GM19351 (cell line): Measurements from ENCODE around the gene CCDC201.

Experiments used
- ATAC-seq: cut with Tn5 transposase; IDR thresholded peaks from one replicate; pipeline ENCODE4 v1.9.1; 2021; ENCODE audit warnings: mild to moderate bottlenecking, moderate library complexity; ENCODE audit not compliant: unreplicated experiment

The CCDC201 gene, protein sequence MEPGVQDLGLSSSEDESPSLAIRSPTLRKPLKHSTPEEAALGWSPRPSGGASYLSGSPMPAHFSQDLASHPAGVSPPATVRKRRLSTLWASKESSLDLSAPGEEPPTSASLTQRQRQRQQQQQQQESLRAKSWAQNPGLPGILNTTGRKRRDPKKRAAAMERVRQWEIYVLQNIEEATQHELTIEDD

DNA sequence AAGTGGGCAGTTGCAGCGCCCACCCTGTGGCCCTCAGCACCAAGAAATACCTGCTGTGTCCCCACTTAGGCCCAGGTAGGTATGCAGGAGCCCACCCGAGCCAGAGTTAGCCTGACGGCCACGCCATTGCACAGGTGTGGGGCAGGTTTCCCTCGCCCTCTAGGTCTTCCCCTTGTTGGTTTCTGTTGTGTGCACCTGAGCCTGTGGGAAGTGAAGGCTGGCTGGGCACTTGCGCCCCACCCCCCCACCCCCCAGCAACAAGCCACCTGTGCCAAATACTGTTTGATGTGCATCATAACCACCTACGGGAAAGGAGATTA lies at the start of gene CCDC201:
Gene CCDC201, minus strand, starts transcription at position 48 of the 320 bp plus-strand sequence. CDS start 75 bp downstream, outside the sequence.
- ATAC-seq: no peak

DNA sequence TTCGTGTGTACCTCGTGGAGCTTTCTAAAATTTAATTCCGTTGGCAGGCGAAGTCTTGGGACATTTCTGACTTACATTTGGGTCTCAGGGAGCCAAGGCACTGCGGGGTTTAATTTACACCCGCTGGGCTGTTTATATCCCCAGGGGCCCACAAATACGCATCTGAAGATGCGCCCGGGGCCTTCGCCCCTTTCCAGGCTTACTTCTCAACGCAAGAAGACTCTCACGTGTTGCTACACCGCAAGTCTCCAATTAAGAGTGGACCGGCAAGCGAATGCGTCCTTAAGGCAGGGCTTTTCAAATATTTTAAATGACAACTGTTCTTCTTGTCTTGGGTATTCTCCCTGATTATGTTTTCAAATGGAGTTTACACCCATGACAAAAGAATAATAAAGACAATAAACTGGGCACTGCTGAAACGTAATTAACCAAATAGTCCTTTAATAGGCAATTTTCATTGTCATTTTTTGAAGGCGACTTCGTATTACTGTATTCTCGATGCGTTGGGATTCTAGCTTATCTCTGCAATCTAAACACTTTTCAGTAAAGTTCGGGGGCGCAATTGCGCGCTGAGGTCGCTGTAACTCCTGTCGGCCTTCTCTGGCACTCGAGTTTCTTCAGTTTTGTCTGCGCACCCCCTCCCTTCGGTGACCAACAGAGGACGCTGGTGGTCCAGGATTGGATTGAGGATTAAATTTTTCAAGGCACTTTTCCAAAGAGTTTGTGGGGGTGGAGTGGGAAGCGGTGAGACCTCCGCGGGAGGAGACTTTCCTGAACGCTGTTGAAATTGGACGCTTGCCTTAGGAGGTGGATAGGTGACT lies 49.0 kb upstream of the CCDC201 start:
- no peak for ATAC-seq

DNA sequence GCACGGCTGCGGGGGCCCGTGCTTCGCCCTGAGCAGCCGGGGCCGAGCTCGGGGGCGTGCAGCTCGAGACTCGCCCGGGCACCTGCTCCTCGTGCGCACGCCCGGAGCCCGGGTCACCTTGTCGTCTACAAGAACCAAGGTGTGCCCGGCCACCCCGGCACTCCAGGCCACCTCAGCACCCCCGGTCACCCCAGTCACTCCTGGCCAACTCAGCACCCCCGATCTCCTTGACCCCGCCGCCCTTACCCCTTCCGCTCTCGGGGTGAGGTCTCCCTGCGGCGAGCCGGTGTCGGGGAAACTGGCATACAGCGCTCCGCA lies 48.5 kb upstream of the CCDC201 start:
- no peak for ATAC-seq

DNA sequence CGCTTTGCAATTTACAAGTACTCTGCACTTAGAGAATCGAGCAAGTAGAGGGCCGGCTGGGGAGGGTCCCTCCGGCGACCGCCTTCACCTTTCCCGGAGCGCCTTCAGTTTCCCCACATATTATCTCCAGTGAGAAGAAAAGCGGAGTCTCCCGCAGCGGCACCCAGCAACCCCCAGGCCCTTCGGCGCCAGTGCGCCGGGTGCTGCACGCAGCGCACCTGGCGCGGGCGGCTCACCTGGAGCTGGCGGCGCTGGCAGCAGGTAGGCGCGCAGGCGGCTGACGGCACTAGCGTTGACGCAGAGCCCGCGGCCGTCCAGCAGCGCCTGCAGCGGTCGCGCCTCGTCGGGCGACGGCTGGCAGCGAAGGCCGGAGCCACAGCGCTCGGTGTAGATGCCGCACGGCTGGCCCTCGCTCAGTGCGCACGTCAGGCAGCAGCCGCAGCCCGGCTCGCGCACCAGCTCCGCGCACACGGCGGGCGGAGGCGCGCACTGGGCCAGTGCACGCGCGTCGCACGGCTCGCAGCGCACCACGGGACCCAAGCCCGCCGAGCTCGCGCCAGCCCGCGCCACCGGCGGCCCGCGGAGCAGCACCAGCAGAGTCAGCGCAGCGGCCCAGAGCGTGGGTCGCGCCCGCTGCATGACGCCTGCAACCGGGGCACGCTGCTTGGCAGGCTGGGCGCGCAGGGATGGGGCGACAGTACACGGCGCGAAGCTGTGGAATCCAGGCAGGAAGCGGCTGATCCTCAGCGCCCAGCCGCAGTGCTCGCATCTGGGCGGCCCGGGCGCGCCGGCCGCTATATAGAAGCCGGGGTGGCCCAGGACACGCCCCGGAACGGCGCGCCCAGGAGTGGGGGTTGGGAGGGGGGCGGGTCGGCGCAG lies 47.9 kb upstream of the CCDC201 start, which contains the start of gene IGFBP3:
Gene IGFBP3, minus strand, starts transcription at position 771 of the 879 bp plus-strand sequence. Its CDS starts 132 bp downstream, at position 639.
- ATAC-seq: no peak

DNA sequence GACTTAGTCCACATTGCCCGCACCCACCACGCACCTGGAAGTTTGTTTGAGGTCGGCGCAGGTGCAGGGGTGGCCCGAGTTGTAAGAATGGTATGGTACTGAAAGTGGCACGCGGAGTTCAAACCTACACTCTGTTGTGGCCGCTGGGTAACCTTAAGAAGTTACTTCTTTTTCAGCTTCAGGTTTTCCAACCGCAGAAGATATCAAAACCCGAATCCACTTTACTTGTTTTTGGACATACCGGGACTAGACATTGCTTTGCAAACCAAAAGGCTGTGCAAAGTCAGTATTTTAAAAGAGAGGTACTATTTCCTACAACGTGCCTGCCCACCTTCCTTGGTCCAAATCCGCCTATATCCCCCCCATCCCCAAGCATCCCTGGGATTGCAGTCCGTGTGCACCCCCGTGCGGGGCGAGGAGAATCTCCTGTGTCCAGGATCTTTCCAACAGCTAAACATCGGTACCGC lies 47.1 kb upstream of the CCDC201 start:
- no peak for ATAC-seq

DNA sequence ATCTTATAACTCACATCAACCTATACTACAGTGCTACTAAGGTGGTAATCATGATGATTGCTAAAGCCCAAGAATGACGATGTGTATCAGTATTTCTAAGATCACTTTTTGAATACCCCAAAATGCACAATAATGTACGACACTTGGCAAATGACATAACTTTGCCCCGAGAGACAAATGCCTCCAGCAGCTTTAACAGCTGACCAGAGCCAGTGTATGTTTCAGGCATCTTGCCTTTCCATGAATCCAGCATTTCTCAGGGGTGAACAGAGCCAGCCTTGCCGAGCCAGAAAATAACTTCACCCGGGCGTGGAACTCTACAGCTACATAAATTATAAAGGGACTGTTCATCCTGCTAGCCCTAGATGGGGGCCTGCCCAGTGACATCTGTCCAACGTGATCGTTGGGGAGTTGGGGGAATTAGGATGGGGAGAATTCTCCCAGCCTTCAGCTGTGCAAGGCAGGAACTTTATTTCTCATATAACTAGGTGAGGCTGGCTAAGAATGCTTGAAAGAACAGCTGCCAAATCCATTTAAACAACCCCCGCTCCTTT lies 46.4 kb upstream of the CCDC201 start:
- no peak for ATAC-seq

DNA sequence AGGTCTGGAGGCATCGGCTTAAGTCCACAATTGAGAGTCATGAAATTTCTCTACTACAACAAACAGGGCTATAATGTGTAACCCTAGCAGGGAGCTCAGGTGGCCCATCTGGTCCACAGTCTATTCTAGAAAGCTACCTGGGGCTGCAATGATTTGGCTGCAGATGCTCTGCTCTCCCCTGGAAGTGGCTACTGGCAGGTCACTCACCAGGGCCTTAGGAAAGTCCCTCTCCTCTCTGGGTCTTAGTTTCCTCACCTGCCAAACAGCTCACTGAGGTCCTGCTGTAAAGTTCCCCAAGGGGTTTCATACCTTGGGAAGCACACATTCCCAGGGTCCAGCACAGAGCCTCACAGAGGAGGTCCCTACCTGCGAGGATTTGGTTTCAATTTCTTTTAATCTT lies 45.7 kb upstream of the CCDC201 start:
- ATAC-seq: no peak

DNA sequence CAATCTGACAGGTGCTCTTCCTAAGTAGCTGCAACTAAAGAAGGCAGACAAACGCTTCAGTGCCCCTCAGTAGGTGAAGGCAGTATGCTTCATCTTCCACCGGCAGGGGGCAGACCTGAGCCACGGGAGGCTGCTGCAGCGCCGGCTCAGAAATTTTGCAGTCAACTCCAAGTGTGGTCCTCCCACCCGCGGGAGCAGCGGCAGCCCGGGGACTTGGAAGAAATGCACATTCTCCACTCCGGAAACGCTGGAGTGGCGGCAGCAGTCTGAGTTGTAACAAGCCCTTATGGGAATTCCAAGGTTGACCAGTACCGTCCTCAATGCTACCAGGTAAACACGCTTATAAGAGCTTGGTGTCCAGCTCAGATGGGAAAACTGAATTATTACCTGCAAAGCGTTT lies 44.8 kb upstream of the CCDC201 start:
- peak; percentile 82 for ATAC-seq

DNA sequence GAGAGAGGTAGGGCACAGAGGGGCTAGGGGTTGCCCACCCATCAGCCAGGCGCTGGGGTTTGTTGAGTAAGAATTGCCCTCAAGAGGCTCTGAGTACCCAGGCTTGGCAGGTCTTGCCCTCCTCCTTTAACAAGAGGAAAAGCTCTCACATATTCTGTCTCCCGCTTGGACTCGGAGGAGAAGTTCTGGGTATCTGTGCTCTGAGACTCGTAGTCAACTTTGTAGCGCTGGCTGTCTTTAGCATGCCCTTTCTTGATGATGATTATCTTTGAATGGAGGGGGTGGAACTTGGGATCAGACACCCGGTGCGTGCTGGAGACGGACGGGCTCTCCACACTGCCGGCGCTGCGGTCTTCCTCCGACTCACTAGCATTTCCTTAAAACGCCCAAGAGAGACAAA lies 44.2 kb upstream of the CCDC201 start:
- no peak for ATAC-seq

DNA sequence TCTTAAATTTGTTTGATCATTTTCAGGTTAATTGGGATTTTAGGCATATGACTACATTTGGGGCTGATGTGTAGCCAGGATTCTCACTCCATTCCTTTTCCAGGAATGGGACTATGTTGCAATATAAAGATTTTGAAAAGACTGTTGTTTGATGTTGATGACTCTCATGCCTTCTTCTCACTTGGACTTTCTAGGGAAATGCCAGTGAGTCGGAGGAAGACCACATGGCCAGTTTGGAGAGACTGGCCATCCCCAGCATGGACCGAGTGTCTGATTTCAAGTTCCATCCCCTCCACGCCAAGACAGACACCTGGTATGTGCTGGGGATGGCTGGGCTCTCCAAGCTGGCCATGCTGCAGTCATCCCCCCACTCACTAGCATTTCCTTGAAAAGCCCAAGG lies 42.7 kb upstream of the CCDC201 start:
- ATAC-seq: no peak

DNA sequence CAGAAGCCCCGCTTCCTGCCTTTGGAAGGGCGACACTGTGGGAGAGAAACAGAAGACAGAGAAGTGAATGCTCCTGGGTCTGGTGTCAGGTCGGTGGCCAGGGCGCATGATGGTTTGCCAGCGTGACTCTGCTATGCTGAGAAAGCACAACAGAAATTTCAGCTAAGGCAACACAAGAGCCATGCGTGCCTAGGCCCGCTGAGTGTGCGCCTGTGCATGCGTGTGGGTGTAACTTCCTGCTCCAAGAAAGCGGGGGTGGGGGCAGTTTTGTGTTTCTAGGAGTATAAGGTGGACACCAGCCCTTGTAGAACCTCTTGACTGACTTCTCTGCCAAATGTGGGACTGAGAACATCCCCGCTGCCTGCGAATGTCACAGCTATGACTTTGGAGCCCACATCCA lies 42.0 kb upstream of the CCDC201 start:
- no peak for ATAC-seq

DNA sequence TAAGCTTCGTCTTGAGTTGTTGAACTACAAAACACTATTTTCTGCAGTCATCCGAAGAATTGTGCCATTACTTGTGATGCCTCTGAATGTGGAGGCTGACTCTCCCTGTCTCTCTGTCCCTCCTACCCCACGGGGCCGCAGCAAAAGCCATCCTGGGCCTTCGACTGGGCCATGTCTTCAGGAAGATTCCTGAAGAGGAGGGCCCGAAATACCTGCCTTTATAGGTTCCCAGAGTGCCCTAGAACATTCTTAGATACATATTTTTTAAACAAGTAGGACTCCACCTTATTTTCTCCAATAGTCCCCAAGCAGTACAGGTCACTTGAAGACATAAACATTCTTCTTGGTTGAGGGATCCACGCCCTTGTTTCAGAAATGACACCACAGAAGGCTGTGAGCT lies 40.1 kb upstream of the CCDC201 start:
- no peak for ATAC-seq

DNA sequence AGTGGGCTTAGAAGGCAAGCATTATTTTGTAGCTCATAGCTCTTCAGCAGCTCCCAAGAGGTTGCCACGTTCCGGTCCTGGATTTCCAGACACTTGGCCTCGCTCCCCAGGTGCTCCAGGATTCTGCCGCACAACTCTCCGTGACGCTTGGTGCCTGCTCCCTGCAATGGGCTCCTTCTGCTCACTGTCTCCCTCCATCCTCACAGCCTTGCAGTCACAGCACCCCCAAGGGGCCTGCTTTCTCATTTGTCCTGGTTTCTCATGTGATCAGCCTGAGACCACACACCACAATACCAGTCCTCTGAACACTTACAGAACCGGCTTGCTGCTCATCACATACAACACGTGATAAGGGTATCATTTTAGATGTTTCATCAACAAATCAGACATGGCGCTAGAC lies 38.4 kb upstream of the CCDC201 start:
- no peak for ATAC-seq

DNA sequence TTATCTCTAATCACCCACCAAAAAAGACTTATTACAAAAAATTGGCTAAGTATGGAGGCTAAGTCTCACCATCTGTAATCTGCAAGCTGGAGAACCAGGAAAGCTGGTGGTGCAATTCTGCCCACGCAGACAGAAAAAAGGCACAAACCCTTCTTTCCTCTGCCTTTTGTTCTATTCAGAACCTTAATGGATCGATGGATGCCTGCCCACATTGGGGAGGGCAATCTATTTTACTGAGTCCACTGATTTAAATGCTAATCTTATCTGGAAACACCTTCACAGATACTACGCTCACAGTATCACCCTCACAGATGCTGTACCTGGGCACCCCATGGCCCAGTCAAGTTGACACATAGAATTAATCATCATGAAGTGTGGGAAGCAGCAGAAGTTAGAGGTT lies 38.0 kb upstream of the CCDC201 start:
- ATAC-seq: no peak

DNA sequence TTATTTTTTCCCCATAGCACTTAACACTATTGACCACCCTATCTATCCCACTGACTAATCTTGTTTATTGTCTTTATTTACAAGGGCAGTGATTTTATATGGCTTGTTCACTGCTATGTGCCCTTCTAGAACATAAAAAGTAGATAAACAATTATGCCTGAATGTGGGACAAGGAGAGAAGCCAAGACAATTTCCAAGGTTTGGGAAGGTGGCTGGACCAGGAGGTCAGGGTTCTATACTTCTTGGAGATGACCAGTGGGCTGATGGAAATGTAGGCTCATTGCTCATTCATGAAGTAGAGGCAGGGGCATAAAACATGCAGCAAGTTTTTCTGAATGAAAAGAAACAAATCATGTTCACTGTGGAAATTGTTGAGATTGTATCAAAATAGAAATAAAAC lies 36.7 kb upstream of the CCDC201 start:
- ATAC-seq: no peak

DNA sequence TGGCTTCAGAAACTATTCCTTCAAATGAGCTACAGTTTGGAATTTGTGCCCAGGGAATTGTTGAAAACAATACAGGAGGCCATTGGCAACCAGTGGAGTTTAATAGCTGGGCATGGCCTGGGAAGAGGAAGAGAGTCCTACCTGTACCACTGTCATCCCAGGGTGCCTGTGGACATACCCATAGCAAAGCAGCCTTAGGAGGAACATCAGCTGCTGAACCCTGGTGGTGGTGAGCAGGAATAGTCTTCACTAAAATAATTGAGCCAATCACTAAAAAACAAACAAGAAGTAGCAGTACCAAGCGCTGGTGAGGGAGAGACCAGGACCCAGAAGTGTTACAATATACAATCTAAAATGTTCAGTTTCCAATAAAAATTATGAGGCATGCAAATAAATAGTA lies 29.9 kb upstream of the CCDC201 start:
- no peak for ATAC-seq

DNA sequence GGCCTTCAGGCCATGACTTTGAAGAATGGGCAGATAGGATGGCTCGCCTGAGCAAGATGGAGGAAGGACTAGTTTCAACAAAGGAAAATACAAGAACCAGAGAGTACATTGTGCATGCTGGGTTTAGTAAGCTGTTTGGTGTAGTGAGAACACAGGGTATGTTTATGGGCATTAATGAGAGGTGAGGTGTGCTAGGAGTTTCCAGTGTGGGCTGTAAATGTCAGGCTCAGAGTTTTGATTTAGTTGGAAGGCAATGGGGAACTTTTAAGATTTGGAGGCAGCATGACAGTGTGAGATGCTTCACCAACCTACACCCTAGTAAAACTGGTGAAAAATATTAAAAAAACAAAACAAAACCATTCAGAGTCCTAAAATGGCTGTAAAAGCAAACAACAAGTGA lies 28.7 kb upstream of the CCDC201 start:
- no peak for ATAC-seq

DNA sequence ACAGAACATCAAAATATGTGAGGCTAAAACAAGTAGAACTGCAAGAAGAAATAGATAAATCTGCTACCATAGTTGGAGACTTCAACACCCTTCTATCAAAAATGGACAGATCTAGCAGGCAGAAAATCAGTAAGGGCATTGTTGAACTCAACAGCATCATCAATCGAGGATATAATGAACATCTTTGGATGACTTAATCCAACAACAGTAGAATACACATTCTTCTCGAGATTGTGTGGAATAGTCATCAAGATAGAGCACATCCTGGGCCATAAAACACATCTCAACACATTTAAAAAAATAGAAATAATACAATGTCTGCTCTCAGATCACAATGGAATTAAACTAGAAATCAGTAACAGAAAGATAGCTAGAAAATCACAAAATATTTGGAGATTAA lies 25.3 kb upstream of the CCDC201 start:
- no peak for ATAC-seq

DNA sequence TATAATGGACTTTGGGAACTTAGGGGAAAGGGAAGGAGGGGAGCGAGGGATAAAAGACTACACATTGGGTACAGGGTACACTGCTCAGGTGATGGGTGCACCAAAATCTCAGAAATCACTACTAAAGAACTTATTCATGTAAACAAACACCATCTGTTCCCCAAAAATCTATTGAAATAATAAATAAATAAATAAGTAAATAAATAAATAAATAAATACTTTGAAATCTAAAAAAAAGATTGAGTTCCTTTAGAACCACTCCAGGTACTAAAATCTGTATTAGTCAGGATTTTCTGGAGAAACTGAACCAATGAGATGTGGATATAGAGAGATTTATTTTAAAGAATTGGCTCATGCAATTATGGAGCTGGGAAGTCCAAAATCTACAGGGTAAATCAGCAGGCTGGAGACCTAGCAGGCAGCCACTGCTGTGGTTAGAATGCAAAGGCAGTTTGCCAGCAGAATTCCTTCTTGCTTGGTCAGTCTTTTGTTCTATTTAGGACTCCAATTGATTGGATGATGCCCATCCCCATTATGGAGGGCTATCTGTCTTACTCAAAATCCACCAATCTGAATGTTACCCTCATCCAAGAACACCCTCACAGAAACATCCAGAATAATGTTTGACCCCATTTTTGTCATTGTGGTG lies 24.3 kb upstream of the CCDC201 start:
- ATAC-seq: no peak

DNA sequence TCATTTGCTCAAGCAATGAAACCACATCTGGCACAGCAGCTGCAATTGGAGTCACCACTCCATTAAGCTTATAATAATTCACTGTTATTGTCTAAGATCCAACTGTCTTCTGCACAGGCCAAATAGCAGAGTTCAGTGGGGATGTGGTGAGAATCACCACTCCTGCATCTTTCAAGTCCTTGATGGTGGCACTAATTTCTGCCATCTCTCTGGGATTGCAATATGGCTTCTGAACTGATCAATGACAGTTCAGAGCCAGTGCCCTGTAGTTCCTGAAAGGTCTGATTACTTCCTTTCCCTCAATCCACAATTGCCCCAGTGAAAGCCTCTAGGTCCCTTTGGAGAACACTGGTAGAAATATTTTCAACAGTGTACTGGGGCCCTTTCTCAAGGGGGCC lies 21.8 kb upstream of the CCDC201 start:
- ATAC-seq: no peak
